GM12864 (cell line): ENCODE data around the gene WDFY4.

Experiments
- DNase-seq: peaks from one replicate; pipeline ENCODE4 v3.0.0-alpha.2; 2011; ENCODE audit warnings: low read depth
- H3K4me3 ChIP-seq: 2 replicates; pipeline ENCODE4 v1.5.1; 2011; ENCODE audit warnings: mild to moderate bottlenecking, low read depth, low read length, control low read depth
- CTCF ChIP-seq: IDR thresholded peaks from 2 replicates; pipeline ENCODE4 v1.5.1; 2011; ENCODE audit warnings: low read depth, mild to moderate bottlenecking, moderate library complexity, low read length, control low read depth, inconsistent platforms; ENCODE audit errors: missing control alignments

The WDFY4 gene

GRCh38 chr10:48913674-48914073 lies 229.0 kb downstream of the WDFY4 start:
- H3K4me3 ChIP-seq, result no peak overlapping the region
- TF ChIP-seq CTCF, result no peak
- DNase-seq, result no peak

GRCh38 chr10:48923748-48924147 lies 239.1 kb downstream of the WDFY4 start:
- no peak overlapping the region for H3K4me3 ChIP-seq
- TF ChIP-seq CTCF, result no peak
- DNase-seq, result no peak

- no peak overlapping the region for H3K4me3 ChIP-seq
- TF ChIP-seq CTCF, result no peak
- no peak for DNase-seq
These were observed 240.3 kb downstream of the WDFY4 start for GRCh38 chr10:48924988-48925387.

- H3K4me3 ChIP-seq, result no peak overlapping the region
- DNase-seq, result no peak
- TF ChIP-seq CTCF, result no peak
These were observed 241.6 kb downstream of the WDFY4 start for GRCh38 chr10:48926255-48926654.

GRCh38 chr10:48926764-48927540 lies 242.3 kb downstream of the WDFY4 start:
- no peak for DNase-seq
- H3K4me3 ChIP-seq, result no peak overlapping the region
- no peak for TF ChIP-seq CTCF

- no peak overlapping the region for H3K4me3 ChIP-seq
- TF ChIP-seq CTCF, result no peak
- no peak for DNase-seq
These were observed 244.8 kb downstream of the WDFY4 start for GRCh38 chr10:48929413-48929990.

GRCh38 chr10:48931188-48931587 lies 246.5 kb downstream of the WDFY4 start:
- TF ChIP-seq CTCF, result no peak
- no peak overlapping the region for H3K4me3 ChIP-seq
- no peak for DNase-seq
